Hippocampal formation (tissue), 2 donors: ENCODE measurements around the gene NID1.
A peak's percentile ranks its signal among the peaks of the same experiment; 100 is the strongest.

ENCODE experiments used
- DNase-seq, 2 donors: peaks; one replicate each; lab custom pipeline; 2025; lab: John Stamatoyannopoulos, UW

Gene NID1, protein sequence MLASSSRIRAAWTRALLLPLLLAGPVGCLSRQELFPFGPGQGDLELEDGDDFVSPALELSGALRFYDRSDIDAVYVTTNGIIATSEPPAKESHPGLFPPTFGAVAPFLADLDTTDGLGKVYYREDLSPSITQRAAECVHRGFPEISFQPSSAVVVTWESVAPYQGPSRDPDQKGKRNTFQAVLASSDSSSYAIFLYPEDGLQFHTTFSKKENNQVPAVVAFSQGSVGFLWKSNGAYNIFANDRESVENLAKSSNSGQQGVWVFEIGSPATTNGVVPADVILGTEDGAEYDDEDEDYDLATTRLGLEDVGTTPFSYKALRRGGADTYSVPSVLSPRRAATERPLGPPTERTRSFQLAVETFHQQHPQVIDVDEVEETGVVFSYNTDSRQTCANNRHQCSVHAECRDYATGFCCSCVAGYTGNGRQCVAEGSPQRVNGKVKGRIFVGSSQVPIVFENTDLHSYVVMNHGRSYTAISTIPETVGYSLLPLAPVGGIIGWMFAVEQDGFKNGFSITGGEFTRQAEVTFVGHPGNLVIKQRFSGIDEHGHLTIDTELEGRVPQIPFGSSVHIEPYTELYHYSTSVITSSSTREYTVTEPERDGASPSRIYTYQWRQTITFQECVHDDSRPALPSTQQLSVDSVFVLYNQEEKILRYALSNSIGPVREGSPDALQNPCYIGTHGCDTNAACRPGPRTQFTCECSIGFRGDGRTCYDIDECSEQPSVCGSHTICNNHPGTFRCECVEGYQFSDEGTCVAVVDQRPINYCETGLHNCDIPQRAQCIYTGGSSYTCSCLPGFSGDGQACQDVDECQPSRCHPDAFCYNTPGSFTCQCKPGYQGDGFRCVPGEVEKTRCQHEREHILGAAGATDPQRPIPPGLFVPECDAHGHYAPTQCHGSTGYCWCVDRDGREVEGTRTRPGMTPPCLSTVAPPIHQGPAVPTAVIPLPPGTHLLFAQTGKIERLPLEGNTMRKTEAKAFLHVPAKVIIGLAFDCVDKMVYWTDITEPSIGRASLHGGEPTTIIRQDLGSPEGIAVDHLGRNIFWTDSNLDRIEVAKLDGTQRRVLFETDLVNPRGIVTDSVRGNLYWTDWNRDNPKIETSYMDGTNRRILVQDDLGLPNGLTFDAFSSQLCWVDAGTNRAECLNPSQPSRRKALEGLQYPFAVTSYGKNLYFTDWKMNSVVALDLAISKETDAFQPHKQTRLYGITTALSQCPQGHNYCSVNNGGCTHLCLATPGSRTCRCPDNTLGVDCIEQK

DNA sequence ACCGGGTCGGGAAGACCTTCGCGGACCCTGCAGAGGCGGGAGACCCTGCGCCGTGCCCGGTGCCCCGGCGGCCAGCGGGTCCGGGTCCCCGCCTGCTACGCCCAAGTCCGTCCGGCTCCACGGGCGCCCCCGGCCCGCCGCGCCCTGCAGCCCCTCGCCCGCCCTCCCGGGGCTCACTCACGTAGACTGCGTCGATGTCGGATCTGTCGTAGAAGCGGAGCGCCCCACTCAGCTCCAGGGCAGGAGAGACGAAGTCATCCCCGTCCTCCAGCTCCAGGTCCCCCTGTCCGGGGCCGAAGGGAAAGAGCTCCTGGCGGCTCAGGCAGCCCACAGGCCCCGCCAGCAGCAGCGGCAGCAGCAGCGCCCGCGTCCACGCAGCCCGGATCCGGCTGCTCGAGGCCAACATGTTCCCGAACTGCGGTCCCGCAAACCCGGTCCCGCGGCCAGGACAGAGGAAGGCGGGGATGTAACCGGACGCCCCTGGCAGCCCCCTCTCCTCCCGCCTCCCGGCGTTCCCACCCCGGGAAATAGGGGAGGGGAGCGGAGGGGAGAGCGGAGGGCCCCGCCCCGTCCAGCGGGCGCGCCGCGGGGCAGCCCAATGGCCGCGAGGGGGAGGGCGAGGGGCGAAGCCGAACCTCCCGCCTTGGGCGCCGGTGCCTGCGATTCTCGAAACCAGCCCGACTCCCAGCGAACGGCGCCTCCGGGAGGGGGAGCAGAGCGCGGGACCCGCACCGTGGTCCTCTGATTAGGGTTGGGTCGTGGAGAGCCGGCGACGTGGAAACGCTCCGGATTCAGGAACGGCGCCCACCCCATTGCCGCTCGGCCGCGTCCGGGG lies at the start of gene NID1:
TSS of gene NID1 (minus strand) at position 417 of the 835 bp plus-strand sequence. CDS start at position 406, 11 bp downstream.
- DNase-seq, result peak in 1 of 2 donors; percentile 37

- DNase-seq, result no peak
Measured at GRCh38 chr1:236114076-236114747, 49.3 kb upstream of the NID1 start.

- DNase-seq, result no peak
Measured at GRCh38 chr1:236113324-236114032, 48.6 kb upstream of the NID1 start.

DNA sequence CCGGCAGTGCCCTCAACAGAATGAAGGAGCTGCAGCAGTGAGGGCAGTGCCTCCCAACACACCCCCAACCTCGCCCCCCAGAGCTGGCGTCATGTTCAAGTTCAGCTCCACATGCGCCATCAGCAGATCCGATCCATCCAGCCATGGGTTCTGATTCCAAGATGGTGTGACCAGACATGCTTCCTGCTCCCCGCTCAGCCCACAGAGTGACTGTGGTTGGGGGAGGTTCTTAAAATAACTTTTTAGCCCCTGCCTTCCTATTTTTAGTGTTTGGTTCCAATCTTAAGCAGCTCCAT lies 47.4 kb upstream of the NID1 start:
- no peak for DNase-seq

- DNase-seq, result no peak
Measured at GRCh38 chr1:236111527-236112331, 46.8 kb upstream of the NID1 start.

DNA sequence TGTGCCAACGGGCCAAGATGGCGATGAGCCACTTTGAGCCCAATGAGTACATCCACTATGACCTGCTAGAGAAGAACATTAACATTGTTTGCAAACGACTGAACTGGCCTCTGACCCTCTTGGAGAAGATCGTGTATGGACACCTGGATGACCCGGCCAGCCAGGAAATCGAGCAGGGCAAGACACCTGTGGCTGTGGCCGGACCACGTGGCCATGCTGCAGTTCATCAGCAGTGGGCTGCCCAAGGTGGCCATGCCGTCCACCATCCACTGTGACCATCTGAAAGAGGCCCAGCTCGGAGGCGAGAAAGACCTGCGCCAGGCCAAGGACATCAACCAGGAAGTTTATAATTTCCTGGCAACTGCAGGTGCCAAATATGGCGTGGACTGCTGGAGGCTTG lies 45.2 kb upstream of the NID1 start:
- DNase-seq, result no peak

- DNase-seq, result no peak
Measured at GRCh38 chr1:236108027-236108648, 43.2 kb upstream of the NID1 start.

- no peak for DNase-seq
Measured at GRCh38 chr1:236107121-236107907, 42.4 kb upstream of the NID1 start.

DNA sequence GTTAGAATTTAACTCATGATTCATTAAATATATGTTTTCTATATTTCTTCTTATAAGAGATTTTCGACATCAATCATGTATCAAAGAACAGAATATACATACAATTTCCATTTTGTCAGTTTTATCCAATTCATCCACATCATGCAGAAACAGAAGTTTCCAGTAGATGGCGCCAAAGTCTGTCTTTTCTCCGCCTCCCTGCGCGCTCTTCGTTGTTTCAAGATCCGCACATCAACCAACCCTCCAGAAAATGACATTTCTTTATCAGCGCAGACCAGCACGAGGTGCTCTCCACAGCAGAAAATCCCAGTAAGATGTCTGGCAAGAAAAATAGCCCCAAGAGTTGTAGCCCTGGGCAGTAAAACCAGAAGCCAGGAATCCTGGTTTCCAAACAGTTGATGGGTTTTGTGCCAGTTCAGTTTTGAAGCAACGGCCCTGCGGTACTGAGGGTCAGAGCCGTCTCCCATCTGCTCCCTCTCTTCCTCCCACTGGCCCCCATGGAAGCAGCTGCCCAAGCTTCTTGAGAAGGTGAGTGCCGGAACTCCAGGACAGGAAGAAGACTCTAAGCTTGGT lies 38.8 kb upstream of the NID1 start:
- peak; percentile 36 to 48 for DNase-seq

DNA sequence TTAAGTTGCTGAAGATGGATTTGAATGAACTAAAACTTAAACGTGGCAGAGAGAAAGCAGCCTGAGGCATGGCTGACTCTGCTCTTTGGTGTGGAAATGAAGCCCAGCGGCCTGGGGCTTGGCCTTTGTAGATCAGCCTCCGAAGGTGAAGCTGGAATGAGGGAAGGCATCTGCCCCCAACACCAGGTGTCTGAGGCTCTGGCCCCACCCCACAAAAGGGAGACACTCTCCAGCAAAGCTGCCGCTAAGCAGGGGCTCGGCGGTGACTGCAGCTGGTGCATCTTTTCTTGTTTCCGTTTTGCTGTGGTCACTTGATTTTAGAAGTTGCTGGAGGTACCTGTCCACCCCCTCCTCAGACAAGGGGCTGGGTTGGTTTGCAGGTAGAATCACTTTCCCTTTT lies 38.2 kb upstream of the NID1 start:
- DNase-seq, result no peak

DNA sequence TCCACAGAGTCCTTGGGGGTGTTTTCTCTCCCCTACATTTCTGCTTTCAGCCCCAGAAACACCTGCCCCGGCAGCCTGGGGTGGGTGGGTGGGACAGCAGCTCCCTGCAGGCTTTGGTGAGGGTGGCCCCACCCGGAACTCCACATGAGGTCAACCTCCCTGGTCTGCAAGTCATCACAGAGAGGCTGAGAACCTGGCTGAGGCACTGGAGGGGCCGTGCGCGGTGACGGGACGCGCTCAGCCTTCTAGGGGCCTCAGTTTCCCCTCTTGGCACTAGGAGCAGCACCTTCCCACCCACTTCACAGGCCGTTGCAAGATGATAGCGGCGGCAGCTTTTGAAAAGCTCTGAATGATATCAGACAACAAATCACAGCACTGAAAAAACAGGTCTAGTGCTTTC lies 37.7 kb upstream of the NID1 start:
- no peak for DNase-seq

GRCh38 chr1:236101233-236102200 lies 36.6 kb upstream of the NID1 start:
- no peak for DNase-seq

- DNase-seq, result no peak
Measured at GRCh38 chr1:236100799-236101198, 35.9 kb upstream of the NID1 start.

DNA sequence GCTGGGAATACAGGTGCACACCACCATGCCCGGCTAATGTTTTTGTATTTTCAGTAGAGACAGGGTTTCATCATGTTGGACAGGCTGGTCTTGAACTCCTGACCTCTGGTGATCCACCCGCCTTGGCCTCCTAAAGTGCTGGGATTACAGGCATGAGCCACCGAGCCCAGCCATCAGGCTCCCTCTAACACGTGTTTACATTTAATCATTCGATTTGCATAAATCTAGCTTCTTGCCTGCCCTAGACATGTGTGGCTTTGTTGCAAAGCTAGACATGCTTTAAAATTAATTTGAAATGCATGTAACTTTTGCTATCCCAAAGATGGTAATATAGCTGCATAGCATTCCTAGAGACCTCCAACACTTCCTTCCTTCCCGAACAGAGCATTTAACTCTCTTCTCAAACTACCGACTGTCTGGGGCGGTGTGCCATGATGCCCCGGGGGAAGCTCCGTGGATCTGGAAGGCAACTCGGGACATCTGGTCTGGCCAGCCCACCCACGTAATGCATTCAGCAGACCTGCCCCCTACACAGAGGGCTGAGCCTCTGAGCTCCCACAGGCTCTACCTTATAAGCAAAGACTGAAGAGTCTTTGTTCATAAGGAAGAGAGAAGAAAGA lies 34.6 kb upstream of the NID1 start:
- DNase-seq, result no peak

DNA sequence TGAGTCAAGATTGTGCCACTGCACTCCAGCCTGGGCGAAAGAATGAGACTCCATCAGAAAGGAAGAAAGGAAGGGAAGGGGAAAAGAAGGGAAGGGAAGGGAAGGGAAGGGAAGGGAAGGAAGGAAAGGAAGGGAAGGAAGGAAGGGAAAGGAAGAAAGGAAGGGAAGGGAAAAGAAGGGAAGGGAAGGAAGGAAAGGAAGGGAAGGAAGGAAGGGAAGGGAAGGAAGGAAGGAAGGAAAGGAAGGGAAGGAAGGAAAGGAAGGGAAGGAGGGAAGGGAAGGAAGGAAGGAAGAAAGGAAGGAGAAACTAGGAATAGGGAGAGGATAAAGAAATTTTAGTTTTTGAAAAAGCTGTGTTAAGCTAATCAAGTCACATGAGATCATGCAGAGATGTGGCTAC lies 33.4 kb upstream of the NID1 start:
- no peak for DNase-seq
